Lower leg skin (tissue), 3 donors: Measurements from ENCODE around the gene MCOLN2.

Source experiments
- CTCF ChIP-seq, 3 donors: fragments of 450-650 bp; IDR thresholded peaks; one replicate each; pipeline ENCODE4 v1.5.1; 2016; ENCODE audit warnings: antibody characterized with exemption in 3 of 3, mild to moderate bottlenecking in 3 of 3, moderate library complexity in 2 of 3
- POLR2A ChIP-seq, 2 donors: fragments of 450-650 bp; IDR thresholded peaks; one replicate each; pipeline ENCODE4 v1.6.1; 2016 to 2017; ENCODE audit warnings: antibody characterized with exemption in 2 of 2, mild to moderate bottlenecking in 1 of 2, moderate library complexity in 1 of 2

GRCh38 chr1:84929581-84929980, 67.3 kb downstream of the MCOLN2 start:
- TF ChIP-seq CTCF (IDR thresholded peaks at IDR 0.05) (no peak), POLR2A (IDR thresholded peaks at IDR 0.05) (no peak)
